Pancreas (tissue), 10 donors: ENCODE results near the gene LINC01488. TPM values are rescaled to one million over a fixed set of nuclear protein-coding genes. Genes with fewer than 3 reads are reported as not detected.

Experiments
- ATAC-seq, 4 donors: fragments of 200-7000 bp; cut with Tn5 transposase; one replicate each; pipeline versions ENCODE4 v1.8.0 to v1.9.1; 2020; ENCODE audit warnings: mild to moderate bottlenecking in 4 of 4, moderate library complexity in 4 of 4
- DNase-seq, 6 donors: peaks; one replicate each; pipeline ENCODE4 v3.0.0-alpha.2; 2020
- FAIRE-seq: peaks from 2 replicates; lab custom pipeline; 2012; peaks lifted over from hg19 to GRCh38; lab: Jason Lieb, UNC
- H3K27ac ChIP-seq, 4 donors: fragments of 200-600 bp; sonication (generic); 1 replicate in 3 of 4; 2 replicates in 1 of 4; pipeline versions ENCODE4 v1.5.0 to v1.8.0; 2020
- H3K27me3 ChIP-seq, 4 donors: fragments of 200-600 bp; one replicate each; pipeline ENCODE4 v1.8.0; 2021
- H3K36me3 ChIP-seq, 3 donors: fragments of 200-600 bp; sonication (generic) in 1 of 3; one replicate each; pipeline versions ENCODE4 v1.5.0 to v1.8.0; 2020 to 2021
- H3K4me1 ChIP-seq, 3 donors: fragments of 200-600 bp; one replicate each; pipeline ENCODE4 v1.8.0; 2021
- H3K4me3 ChIP-seq, 4 donors: fragments of 200-600 bp; sonication (generic) in 2 of 4; one replicate each; pipeline versions ENCODE4 v1.5.0 to v1.8.0; 2020 to 2021
- H3K9me3 ChIP-seq, 4 donors: fragments of 200-600 bp; one replicate each; pipeline ENCODE4 v1.8.0; 2021
- CTCF ChIP-seq, 4 donors: fragments of 200-600 bp; sonication (generic) in 3 of 4; IDR thresholded peaks; one replicate each; pipeline versions ENCODE4 v1.5.0 to v1.8.0; 2021; ENCODE audit warnings: antibody characterized with exemption in 4 of 4
- WGBS, 2 donors: extraction: QIAGEN DNeasy Blood & Tissue Kit; methylation state at CpG; one replicate each; pipeline ENCODE4 v1.1.7; 2013; 5-methylcytosine and 5-hydroxymethylcytosine counted together
- intact Hi-C, 3 donors: fragments of 100-400 bp; cut with DNase I; formaldehyde crosslinking; loops; one replicate each; pipeline versions ENCODE4 v1.11.1 to v1.14.2; 2022
- polyA plus RNA-seq, 2 donors: library from polyadenylated mRNA; stranded (reverse); fragments of 200-250 nt; gene quantifications; one replicate each; pipeline ENCODE4 v1.2.3, GENCODE V29; 2013
- total RNA-seq, 6 donors: library from RNA; stranded (reverse); fragmentation: NEBNext Ultra II Directional in 4 of 6; extraction: Animal tissue kit (Norgen Biotek cat#: 25700) in 4 of 6; gene quantifications; one replicate each; pipeline versions ENCODE4 v1.2.1 to v1.2.4, GENCODE V29; 2021 to 2023
- donor health status: healthy with polysubstance abuse.
- donor health status: DM: no; HTN: no; CAD: no; lungs with moderate emphysema.
- donor health status: DM: no; HTN: no; CAD: no.
- donor health status: control.
- donor health status: control.
- donor health status: Bipolar disorder and iron deficiency.
- donor health status: DM: yes; HTN: yes; CAD: no.
- donor health status: DM: no; HTN: no; CAD: no.
- donor health status: DM: no; HTN: no; CAD: no.
- donor health status: DM: yes; HTN: yes; CAD: no.

LINC01488 gene
- total and polyA plus RNA-seq, 8 donors, result not detected

- H3K27ac ChIP-seq, result no peak overlapping the region
- DNase-seq, result peak in 1 of 6 donors; percentile 21
- no peaks in the 10 kb centered on the region for H3K36me3 ChIP-seq
- no peaks in the 10 kb centered on the region for H3K9me3 ChIP-seq
- 84 to 91% methylated on average over 12 of the region's 12 CpGs for WGBS, 2 donors
- intact Hi-C loops, result no loop called here
- H3K4me1 ChIP-seq, result no peaks in the 10 kb centered on the region
- no peaks in the 10 kb centered on the region for H3K27me3 ChIP-seq
- FAIRE-seq, result no peak
- TF ChIP-seq CTCF (IDR thresholded peaks at IDR 0.05), result no peak
- no peak overlapping the region for H3K4me3 ChIP-seq
- no peak for ATAC-seq
Measured at GRCh38 chr11:69526453-69526810, 45.0 kb downstream of the LINC01488 start.

- no peaks in the 10 kb centered on the region for H3K27me3 ChIP-seq
- no peaks in the 10 kb centered on the region for H3K36me3 ChIP-seq
- no peaks in the 10 kb centered on the region for H3K9me3 ChIP-seq
- DNase-seq, result peak in 1 of 6 donors; percentile 28
- FAIRE-seq, result no peak
- H3K4me1 ChIP-seq, result no peaks in the 10 kb centered on the region
- no peak for ATAC-seq
- WGBS, 2 donors, result 72 to 81% methylated on average over 13 of the region's 13 CpGs
- TF ChIP-seq CTCF (IDR thresholded peaks at IDR 0.05), result no peak
- intact Hi-C loops, result no loop called here
- H3K4me3 ChIP-seq, result no peak overlapping the region
- H3K27ac ChIP-seq, result no peak overlapping the region
Measured at GRCh38 chr11:69529001-69529400, 47.5 kb downstream of the LINC01488 start.

- intact Hi-C loops, result no loop called here
- H3K9me3 ChIP-seq, result no peaks in the 10 kb centered on the region
- no peaks in the 10 kb centered on the region for H3K4me1 ChIP-seq
- H3K27ac ChIP-seq, result no peak overlapping the region
- no peaks in the 10 kb centered on the region for H3K27me3 ChIP-seq
- peak in 1 of 6 donors; percentile 46 for DNase-seq
- WGBS, 2 donors, result 60 to 70% methylated on average over 19 of the region's 19 CpGs
- no peak for FAIRE-seq
- no peak for TF ChIP-seq CTCF (IDR thresholded peaks at IDR 0.05)
- no peak overlapping the region for H3K4me3 ChIP-seq
- peak in 2 of 4 donors; percentile 43 to 75 for ATAC-seq
- H3K36me3 ChIP-seq, result no peaks in the 10 kb centered on the region
Measured at GRCh38 chr11:69530278-69531070, 49.0 kb downstream of the LINC01488 start.

- 66 to 78% methylated on average over 11 to 12 of the region's 12 CpGs for WGBS, 2 donors
Measured at GRCh38 chr11:69531071-69531716, 49.7 kb downstream of the LINC01488 start.

More at GRCh38 chr11:69531071-69531716, 49.7 kb downstream of the LINC01488 start:
- Histone ChIP-seq H3K27ac (no peak overlapping the region), H3K27me3 (no peaks in the 10 kb centered on the region), H3K9me3 (no peaks in the 10 kb centered on the region), H3K4me3 (no peak overlapping the region), H3K4me1 (no peaks in the 10 kb centered on the region), H3K36me3 (no peaks in the 10 kb centered on the region)
- ATAC-seq (no peak), DNase-seq (peak in 1 of 6 donors; percentile 21), FAIRE-seq (no peak)
- intact Hi-C loops, result no loop called here
- no peak for TF ChIP-seq CTCF (IDR thresholded peaks at IDR 0.05)
